Measurements from ENCODE around the gene FBLN5. TPM values are rescaled to one million over a fixed set of nuclear protein-coding genes. Genes with fewer than 3 reads are reported as not detected.

The FBLN5 gene
- total RNA-seq, 1 experiment from 2014 or later = 0.90 TPM

DNA sequence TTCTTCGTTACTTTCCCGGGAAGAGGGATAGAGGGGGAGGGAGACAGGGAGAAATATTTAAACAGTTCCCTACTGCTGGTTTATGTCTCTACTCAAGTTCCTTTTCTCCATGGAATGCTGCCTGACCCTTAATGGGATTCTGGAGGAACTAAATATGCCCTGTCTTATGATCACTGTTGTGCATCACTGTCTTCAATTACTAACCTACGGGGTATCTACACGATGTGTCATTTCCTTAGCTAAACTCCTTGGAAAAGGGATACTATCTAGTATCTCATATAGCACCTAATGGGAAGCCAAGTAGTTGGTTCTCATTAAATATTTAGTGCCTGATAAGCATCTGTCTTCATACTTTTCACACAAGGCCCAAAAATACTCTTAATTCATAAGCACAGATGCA is 37.5 kb upstream of the FBLN5 start:
- Mint-ChIP-seq H3K4me1 (ENCODE audit: low read depth, unreplicated experiment) (no peaks in the 10 kb centered on the region), H3K9me3 (ENCODE audit: low read depth, unreplicated experiment) (no peaks in the 10 kb centered on the region)
- DNase-seq = no peak

DNA sequence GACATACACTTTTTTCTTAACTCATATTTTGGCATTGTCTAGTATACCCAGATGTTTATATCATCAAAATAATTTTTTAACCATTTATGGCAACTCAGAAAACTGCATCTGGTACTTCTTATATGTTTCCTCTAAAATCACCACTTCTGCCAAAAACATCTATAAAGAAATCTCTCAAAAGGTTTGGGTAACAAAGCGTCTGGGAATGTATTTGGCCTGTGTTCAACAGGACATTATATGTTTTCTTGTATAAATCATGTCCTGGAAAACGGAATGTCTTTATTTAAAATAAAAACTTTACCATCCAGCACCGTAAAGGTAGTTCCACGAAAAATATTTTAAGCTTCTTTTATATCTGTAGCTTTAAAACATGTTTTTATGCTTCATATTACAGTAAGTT is 36.1 kb upstream of the FBLN5 start:
- Mint-ChIP-seq H3K27ac (ENCODE audit: unreplicated experiment) (no peak overlapping the region), H3K4me3 (ENCODE audit: low read depth, unreplicated experiment) (no peak overlapping the region), H3K36me3 (ENCODE audit: insufficient read depth, unreplicated experiment) (peaks cover 14% of the 10 kb centered on the region), H3K27me3 (ENCODE audit: unreplicated experiment) (no peaks in the 10 kb centered on the region), H3K9me3 (ENCODE audit: low read depth, unreplicated experiment) (no peaks in the 10 kb centered on the region), H3K4me1 (ENCODE audit: low read depth, unreplicated experiment) (no peaks in the 10 kb centered on the region)
- intact Hi-C loops (cut with micrococcal nuclease; ENCODE audit: unreplicated experiment) = no loop called here
- CTCF ChIA-PET = interaction anchor here (1.2 kb wide), 1 partner anchor 13 kb away, joined by 3 read pairs; no protein-coding TSS in a partner anchor
- TF ChIP-seq, protein P1, sequence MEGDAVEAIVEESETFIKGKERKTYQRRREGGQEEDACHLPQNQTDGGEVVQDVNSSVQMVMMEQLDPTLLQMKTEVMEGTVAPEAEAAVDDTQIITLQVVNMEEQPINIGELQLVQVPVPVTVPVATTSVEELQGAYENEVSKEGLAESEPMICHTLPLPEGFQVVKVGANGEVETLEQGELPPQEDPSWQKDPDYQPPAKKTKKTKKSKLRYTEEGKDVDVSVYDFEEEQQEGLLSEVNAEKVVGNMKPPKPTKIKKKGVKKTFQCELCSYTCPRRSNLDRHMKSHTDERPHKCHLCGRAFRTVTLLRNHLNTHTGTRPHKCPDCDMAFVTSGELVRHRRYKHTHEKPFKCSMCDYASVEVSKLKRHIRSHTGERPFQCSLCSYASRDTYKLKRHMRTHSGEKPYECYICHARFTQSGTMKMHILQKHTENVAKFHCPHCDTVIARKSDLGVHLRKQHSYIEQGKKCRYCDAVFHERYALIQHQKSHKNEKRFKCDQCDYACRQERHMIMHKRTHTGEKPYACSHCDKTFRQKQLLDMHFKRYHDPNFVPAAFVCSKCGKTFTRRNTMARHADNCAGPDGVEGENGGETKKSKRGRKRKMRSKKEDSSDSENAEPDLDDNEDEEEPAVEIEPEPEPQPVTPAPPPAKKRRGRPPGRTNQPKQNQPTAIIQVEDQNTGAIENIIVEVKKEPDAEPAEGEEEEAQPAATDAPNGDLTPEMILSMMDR (IDR thresholded peaks at IDR 0.05; ENCODE audit: unreplicated experiment) = no peak
- no peak for DNase-seq
- BruUV-seq (replicated peaks) = no TSS peak

More for the DNA sequence above, 37.5 kb upstream of the FBLN5 start:
- CTCF ChIA-PET = no interaction called here
- no peak overlapping the region for H3K27ac Mint-ChIP-seq (ENCODE audit: unreplicated experiment)
- TF ChIP-seq, protein P1 (IDR thresholded peaks at IDR 0.05; ENCODE audit: unreplicated experiment) = no peak
- intact Hi-C loops (cut with micrococcal nuclease; ENCODE audit: unreplicated experiment) = no loop called here
- BruUV-seq (replicated peaks) = no TSS peak
- no peak overlapping the region for H3K4me3 Mint-ChIP-seq (ENCODE audit: low read depth, unreplicated experiment)
- H3K36me3 Mint-ChIP-seq (ENCODE audit: insufficient read depth, unreplicated experiment) = peaks cover 14% of the 10 kb centered on the region
- H3K27me3 Mint-ChIP-seq (ENCODE audit: unreplicated experiment) = no peaks in the 10 kb centered on the region

- intact Hi-C loops (cut with micrococcal nuclease; ENCODE audit: unreplicated experiment) = no loop called here
- no peak overlapping the region for H3K4me3 Mint-ChIP-seq (ENCODE audit: low read depth, unreplicated experiment)
- no peak for DNase-seq
- no TSS peak for BruUV-seq (replicated peaks)
- H3K9me3 Mint-ChIP-seq (ENCODE audit: low read depth, unreplicated experiment) = no peaks in the 10 kb centered on the region
- CTCF ChIA-PET = interaction anchor here (1.3 kb wide), 1 partner anchor 17 kb away, joined by 5 read pairs; no protein-coding TSS in a partner anchor
- H3K36me3 Mint-ChIP-seq (ENCODE audit: insufficient read depth, unreplicated experiment) = peaks cover 4% of the 10 kb centered on the region
- no peak overlapping the region for H3K27ac Mint-ChIP-seq (ENCODE audit: unreplicated experiment)
- no peaks in the 10 kb centered on the region for H3K4me1 Mint-ChIP-seq (ENCODE audit: low read depth, unreplicated experiment)
- TF ChIP-seq, protein P1 (IDR thresholded peaks at IDR 0.05; ENCODE audit: unreplicated experiment) = no peak
- no peaks in the 10 kb centered on the region for H3K27me3 Mint-ChIP-seq (ENCODE audit: unreplicated experiment)
Observed at GRCh38 chr14:91980157-91980556, 32.7 kb upstream of the FBLN5 start.

- TF ChIP-seq, protein P1 (IDR thresholded peaks at IDR 0.05; ENCODE audit: unreplicated experiment) = no peak
- no peaks in the 10 kb centered on the region for H3K9me3 Mint-ChIP-seq (ENCODE audit: low read depth, unreplicated experiment)
- CTCF ChIA-PET = interaction anchor here (1.2 kb wide), 1 partner anchor 24 kb away, joined by 3 read pairs; no protein-coding TSS in a partner anchor
- H3K27me3 Mint-ChIP-seq (ENCODE audit: unreplicated experiment) = no peaks in the 10 kb centered on the region
- no peaks in the 10 kb centered on the region for H3K4me1 Mint-ChIP-seq (ENCODE audit: low read depth, unreplicated experiment)
- no peak overlapping the region for H3K4me3 Mint-ChIP-seq (ENCODE audit: low read depth, unreplicated experiment)
- no TSS peak for BruUV-seq (replicated peaks)
- H3K36me3 Mint-ChIP-seq (ENCODE audit: insufficient read depth, unreplicated experiment) = no peaks in the 10 kb centered on the region
- no peak for DNase-seq
- intact Hi-C loops (cut with micrococcal nuclease; ENCODE audit: unreplicated experiment) = no loop called here
- H3K27ac Mint-ChIP-seq (ENCODE audit: unreplicated experiment) = no peak overlapping the region
Observed at GRCh38 chr14:91977884-91978283, 30.4 kb upstream of the FBLN5 start.

Measured in Calu3 (cell line).